Right ventricle myocardium superior (tissue), 1 donor: Measurements from ENCODE around the gene ASPM. TPM values are rescaled to one million over a fixed set of nuclear protein-coding genes. Genes with fewer than 3 reads are reported as not detected.

Source experiments
- ATAC-seq: fragments of 200-7000 bp; cut with Tn5 transposase; one replicate; pipeline ENCODE4 v1.9.1; 2020; ENCODE audit warnings: mild to moderate bottlenecking; ENCODE audit not compliant: poor library complexity
- DNase-seq: peaks from one replicate; pipeline ENCODE4 v3.0.0-alpha.2; 2020
- intact Hi-C: fragments of 100-400 bp; cut with DNase I; formaldehyde crosslinking; loops from one replicate; pipeline ENCODE4 v1.11.2; 2022
- total RNA-seq: library from RNA; stranded (reverse); fragmentation: NEBNext Ultra II Directional; extraction: Animal tissue kit (Norgen Biotek cat#: 25700); gene quantifications from one replicate; pipeline ENCODE4 v1.2.1, GENCODE V29; 2021
- donor health status: DM: no; HTN: yes; CAD: no; lungs with severe emphysema.

Gene ASPM
- total RNA-seq, 1 donor from 2014 or later = 0.40 TPM

DNA sequence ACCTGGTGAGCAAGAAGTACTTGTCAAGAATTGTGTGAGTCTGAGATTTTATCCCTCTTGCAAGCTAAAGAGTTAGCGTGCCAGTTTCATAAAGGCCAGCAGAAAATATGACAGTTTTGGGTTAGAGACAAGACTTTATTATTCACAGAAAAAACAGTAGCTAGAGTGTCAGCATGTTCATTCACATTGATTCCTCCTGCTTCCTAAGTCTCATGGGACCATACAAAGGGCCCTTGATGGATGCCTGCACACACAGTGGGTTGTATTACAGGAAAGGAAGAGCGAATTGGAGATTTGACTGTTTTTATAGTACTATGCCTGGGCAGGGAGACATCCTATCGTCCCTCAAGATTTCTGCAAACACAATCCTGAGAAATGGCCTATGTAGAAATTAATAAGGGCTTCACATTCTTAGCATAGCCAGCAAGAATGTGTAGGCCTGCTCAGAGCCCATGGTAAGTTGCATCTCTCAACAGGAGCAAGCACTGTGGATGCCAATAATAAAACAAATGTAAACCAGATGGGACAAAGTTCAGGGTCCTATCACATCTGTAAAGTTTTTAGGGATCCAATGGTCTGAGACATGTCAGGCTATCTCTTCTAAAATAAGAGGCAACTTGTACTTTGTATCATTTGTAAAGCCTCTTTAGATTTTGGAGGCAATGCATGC lies 4.0 kb upstream of the ASPM start:
- DNase-seq (no peak), ATAC-seq (no peak)
- intact Hi-C loops = no loop called here

DNA sequence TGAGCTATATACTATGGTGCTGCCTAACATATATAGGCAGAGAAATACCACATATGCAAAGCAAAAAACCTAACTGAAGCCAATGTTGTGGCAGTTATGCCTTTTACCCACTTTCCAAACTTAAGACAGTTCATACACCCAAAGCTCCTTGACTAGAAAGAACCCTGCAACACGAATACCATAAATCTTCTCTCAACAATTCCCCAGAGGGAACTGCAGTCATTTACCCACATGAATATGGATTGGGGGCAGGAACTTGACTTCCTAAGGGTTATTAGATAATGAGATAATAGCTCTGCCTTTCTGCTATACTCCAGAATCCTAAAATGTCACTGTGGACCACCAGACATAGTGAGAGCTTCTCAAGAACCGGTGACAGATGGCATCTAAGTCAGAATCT lies 2.9 kb upstream of the ASPM start:
- ATAC-seq (no peak), DNase-seq (no peak)
- intact Hi-C loops = no loop called here

DNA sequence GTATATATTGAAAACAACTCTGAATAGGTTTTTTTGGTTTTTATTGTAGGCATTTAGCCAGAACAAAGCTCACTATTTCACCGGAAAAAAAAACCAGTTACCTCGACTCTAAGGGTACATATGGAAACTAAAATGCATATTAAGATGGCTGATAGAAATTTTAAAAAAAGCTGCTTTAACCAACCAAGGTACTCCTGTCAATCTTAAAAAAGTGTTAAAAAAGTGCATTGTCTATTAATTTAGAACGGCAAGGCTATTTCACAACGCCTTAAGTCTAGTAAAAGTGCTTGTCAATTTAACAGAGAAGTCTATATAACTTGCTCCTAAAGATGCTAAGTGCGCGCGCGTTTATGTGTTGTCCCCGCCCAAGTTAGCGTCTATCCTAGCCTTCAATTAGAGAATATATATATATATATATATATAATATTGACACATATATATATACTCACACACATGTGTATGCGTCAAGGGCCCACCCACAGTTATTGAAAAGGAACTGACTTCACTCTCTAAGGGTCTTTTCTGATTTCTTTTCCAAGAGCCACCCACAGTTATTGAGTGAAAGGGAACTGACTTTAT lies 934 bp downstream of the ASPM start:
- DNase-seq = no peak
- no peak for ATAC-seq
- intact Hi-C loops = no loop called here

DNA sequence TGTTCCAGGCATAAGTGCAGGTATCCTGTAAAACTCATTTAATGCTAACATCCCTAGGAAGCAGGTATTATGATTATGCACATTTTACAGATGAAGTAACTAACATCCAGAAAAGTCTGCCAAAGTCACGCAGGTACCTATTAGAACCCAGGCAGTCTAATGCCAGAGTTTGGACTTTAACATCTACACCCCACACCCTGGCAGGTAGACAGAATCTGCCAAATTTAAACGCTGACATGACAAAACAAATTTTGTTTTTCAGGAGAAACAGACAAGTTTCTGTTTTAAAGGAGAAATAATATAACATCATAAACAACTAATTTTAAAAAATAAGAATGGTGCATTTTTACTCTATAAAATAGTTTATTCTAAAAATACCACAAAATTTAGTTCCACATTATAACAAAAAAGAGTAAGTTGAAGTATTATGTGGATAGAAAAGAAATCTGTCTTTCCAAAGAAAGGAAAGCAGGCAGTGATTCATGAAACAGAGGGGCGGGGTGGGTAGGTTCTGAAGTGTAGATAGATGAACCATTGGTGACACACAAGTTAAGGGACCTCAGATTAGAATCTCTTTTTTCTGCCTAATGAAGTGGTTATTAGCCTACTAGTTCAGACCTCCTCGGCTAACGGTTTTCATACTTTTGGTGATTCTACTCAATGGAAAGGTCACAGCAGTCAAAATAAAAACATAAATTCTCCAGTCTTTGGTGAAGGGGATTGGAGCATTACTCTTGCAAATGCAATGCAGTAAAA lies 1.7 kb downstream of the ASPM start:
- DNase-seq (no peak), ATAC-seq (no peak)
- intact Hi-C loops = no loop called here

DNA sequence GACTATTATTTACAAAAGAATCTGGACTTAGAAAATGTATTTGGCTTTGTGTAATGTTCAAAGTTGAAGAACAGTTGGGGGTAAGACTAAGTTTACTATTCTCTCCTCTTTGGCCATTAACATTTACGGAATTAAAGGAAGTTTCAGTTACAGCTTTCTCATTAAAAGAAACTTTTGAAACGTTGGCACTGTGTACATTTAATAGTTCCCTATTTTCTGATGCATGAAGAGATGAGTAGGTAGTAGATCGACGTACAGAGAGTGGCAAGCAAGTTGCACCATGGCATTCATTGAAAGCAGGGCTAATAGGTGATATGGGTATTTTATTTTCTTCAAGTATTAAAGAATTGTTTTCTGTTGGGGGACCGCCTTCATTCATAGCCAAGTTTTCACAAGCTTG lies 3.2 kb downstream of the ASPM start:
- no peak for ATAC-seq
- DNase-seq = no peak
- intact Hi-C loops = no loop called here

DNA sequence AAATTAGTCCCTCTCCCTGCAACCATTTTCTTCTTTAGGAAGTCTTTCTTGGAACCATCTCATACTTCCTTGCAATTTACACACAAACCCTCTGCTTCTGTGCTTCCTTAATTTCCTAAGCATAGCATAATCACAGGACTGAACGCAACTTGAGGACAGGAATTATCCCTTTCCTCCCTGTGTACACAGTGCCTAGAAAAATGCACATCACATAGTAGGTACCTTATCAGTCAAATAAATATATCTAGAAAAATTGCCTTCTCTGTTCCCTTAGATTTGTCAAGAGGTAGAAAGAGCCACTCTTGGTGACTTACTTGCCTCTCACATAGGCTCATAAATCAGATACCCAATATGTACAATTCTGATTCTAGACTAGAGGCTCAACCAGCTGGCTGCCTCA lies 4.9 kb downstream of the ASPM start:
- ATAC-seq = no peak
- DNase-seq = no peak
- intact Hi-C loops = no loop called here

DNA sequence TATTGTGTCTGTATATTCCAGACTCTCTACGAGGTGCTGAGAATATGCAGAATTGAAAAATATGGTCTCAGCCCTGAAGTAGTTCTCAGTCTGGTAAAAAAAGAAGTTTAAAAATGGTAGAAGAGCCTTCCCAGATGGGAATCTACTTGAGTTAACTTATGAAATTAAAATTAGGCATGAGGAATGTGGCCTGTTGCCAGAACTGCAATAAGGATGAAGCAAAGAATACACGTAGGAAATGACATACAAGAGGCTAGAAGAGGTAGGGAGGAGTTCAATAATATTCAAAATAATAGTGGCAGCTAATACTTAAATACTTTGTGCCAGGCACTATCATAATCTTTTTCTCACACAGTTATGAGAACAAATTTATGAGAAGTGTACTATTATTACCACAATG lies 6.3 kb downstream of the ASPM start:
- DNase-seq (no peak), ATAC-seq (no peak)
- intact Hi-C loops = no loop called here

DNA sequence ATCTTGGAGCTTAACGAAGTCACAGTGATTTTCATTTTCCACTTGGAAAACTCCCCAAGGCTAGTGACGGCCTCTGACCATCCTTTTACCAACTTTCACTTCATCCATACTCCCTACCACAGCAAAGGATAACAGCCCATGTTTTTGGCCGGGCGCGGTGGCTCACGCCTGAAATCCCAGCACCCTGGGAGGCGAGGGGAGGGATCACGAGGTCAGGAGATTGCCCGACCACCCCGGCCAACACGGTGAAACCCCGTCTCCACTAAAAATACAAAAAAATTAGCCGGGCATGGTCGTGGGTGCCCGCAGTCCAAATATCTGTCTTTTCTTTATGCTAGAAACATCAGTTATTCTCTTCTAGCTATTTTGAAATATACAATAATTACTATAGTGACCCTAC lies 7.3 kb downstream of the ASPM start:
- ATAC-seq (no peak), DNase-seq (no peak)
- intact Hi-C loops = no loop called here

DNA sequence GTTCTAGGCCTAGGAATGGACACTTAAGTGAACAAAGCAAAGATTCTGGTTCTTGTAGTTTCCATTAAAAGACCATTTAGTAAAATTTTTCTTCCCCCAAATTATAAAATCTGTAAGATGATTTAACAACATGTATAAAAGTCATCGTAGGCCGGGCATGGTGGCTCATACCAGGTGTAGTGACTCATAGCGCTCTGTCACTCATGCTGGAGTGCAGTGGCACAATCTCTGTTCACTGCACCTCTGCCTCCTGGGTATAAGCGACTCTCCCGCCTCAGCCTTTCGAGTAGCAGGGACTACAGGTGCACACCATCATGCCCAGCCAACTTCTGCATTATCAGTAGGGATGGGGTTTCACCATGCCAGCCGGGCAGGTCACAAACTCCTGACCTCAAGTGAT lies 9.1 kb downstream of the ASPM start:
- intact Hi-C loops = no loop called here
- DNase-seq (no peak), ATAC-seq (no peak)

DNA sequence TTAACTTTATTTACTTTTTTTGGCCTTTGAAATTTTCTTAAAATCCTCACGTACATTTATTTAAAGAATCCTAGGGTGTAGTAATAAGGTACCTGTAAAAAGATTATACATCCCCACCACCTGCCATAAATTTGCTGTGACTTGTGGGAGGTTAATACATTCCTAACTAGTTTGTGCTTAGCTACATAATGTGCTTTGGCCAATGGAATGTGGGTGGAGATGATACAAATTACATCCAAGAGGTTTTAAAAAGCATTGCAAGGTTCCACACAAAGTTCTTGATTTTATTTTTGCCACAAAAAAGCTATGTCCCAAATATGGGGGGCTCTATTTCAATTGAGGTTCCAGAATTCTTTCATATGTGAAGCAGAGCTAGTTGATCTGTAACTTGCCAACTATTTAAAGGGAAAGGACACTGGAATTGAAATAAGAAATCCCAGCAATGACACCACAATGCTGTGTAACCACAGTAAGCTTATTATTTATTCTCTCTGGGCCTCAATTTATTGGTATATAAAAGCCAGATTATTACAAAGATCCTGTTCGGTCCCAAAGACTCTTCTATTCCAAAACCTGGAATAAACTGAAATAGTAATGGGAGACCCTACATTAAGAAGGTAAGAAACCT lies 15.7 kb downstream of the ASPM start:
- DNase-seq (no peak), ATAC-seq (no peak)
- intact Hi-C loops = no loop called here

DNA sequence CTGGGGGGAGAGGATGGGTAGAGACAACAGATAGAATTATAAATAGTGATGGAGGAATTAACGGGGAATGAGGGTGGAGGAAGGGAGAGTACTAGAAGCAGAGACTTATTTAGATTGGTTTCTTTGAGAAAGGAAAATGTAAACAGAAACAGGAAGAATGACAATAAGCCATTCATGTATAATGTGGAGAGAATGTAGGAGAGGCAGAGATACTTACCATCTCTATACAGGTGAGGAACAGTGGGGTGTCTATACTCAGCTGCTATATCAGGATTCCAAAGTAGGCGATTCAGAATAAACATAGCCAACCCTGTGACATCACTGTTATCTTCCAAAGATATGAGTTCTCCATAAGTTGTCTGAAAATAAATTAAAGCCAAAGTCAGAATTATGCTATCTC lies 16.8 kb downstream of the ASPM start:
- DNase-seq = no peak
- no peak for ATAC-seq
- intact Hi-C loops = no loop called here

DNA sequence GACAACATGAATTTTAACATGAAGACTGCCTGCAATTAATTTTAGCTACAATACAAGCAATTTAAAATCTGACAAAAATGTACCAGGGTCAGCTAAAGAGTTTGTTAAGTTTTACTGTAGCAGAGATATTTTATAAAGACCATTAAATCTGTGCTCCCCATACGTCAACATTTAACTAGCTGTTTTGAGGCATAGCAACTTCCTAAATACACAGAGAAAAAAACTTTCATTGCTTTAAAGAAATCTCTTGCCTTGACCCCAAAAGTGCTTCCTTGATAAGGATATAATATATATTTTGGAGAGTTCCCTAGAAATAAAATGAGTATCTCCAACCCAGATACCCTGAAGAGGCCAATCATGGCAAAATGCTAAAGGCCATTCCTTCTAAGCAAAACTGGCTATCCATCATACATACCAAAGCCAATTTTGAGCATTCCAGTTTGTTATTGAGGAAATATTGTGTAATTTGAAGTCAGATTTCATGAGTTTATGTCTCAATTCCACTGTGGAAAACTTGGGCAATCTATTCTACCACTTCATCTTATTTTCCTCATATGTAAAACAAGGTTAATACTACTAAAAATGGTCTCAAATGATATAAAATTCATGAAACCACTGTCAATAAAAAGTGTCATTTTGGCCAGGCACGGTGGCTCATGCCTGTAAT lies 19.1 kb downstream of the ASPM start:
- intact Hi-C loops = no loop called here
- ATAC-seq = no peak
- no peak for DNase-seq

DNA sequence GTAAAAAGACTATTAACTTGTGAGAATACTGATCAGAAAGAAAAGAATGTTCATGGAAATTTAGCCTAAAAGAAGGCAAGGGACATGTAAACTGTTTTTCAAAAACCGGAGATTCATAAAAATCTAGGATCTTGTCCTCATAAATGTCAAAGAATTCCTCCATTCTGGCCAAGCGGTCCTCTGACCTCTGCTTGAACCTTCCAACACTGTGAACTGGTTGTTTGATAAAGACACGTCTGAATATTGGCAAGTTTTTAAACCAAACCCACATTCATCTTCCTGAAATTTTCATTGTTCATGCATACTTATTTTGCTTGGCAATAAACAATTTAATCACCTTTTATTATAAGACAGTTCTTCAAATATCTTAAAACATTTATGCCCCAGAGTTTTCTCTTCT lies 19.8 kb downstream of the ASPM start:
- DNase-seq (no peak), ATAC-seq (no peak)
- intact Hi-C loops = no loop called here

DNA sequence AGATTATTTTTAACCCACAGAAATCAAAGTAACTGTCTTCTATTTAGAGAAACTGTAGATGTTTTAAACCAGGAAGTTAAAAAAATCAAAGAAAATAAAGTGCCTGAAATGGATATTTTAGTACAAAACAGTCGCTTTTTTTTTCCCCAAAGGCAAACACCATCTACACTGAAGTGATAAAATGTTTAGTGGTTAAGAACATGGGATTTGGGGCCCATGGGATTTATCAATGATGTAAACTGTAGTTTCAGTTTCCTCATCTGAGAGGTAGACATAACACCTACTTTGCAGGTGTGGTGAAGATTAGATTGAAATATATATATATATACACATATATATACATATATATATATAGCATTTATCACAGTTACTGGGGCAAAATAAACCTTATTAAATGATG lies 22.1 kb downstream of the ASPM start:
- no peak for ATAC-seq
- intact Hi-C loops = no loop called here

DNA sequence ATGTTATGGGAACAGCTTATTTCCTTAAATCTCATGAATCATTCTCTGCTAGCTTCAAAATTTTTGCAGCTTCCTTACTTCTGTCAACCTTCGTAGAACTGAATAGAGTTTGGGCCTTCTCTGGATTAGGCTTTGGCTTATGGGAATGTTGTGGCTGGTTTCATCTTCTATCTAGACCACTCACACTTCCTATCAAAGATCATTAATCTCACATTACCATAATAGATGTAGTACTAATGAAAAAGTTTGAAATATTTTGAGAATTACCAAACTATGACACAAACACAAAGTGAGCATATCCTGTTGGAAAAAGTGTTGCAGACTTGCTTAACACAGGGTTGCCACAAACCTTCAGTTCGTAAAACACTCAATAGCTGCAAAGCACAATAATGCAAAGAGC lies 30.3 kb downstream of the ASPM start:
- ATAC-seq (no peak), DNase-seq (no peak)
- intact Hi-C loops = no loop called here

More for the DNA sequence above, 22.1 kb downstream of the ASPM start:
- DNase-seq = no peak

DNA sequence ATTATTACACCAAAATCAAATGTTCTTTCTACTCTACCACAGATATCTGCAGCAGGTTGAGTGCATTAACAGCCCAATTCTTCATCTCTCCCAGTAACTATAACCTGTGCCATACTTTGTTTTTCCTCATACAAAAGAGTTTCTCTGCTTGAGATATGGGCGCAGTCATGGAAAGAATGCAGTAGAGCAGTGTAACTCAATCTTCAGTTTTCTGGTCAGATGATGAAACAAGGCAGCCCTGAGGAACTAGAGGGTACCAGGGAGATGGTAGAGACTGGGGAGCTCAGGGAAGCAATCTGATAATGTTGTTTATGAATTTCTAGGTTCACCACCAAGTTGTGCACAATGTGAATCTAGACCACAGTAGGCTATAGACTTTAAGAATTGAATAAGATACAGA lies 39.6 kb downstream of the ASPM start:
- ATAC-seq (no peak), DNase-seq (no peak)
- intact Hi-C loops = no loop called here

DNA sequence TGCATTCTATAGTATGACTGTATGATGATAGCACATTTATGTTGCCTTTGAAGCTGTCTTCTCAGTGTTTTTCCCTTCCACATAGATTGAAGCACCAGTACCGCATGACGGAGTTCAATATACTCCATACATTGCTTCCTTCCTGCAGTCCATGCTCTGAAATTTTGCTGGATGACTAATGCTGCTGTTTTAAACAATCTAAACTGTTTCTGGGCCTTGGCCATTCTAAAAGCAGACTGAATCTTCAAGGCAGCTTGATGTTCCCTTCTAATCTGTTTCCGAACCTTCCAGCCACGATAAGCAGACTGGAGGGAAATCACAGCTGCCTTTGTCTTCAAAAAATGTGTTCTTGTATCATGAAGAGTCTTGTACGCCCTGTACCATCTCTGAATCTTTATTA lies 43.2 kb downstream of the ASPM start:
- DNase-seq = no peak
- ATAC-seq = no peak
- intact Hi-C loops = no loop called here

DNA sequence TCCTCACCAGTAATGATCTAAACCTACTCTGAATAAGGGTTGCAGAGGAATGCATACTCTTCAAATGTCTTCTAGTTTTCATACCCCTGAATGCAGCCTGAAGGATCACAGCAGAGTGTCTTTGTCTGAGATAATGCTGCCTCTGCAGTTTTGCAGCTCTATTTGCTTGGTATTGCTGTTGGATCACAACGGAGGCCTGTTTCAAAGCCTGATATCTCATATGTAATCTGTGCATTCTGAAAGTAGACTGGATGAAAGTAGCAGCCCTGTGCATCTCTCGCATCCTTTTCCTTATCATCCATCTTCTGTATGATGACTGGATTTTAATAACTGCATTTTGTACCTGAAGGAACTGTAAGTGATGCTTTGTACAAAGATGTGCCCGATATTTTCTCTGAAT lies 44.5 kb downstream of the ASPM start:
- intact Hi-C loops = no loop called here
- DNase-seq (no peak), ATAC-seq (no peak)

DNA sequence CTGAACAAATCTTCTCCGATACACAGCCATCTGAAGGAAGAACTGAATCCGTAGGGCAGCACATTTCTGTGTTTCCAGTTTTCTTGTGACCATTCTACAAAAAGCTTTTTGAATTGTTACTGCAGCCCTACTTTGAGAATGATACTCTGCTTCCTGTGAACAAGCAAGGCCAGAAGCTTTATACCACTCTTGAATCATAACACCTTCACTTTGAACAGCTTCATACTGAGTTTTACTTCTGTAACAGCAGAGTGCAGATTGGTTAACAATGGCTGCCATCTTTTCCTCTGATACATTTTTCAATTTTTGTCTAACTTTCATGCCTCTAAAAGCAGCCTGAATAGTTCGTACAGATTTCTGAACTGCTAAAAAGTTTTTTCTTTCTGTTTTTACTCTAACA lies 45.8 kb downstream of the ASPM start:
- DNase-seq = no peak
- ATAC-seq = no peak
- intact Hi-C loops = no loop called here
